Mucosa of descending colon (tissue), 3 donors: ENCODE results near the gene NTM. TPM values are rescaled to one million over a fixed set of nuclear protein-coding genes. Genes with fewer than 3 reads are reported as not detected.

Experiments used
- ATAC-seq: fragments of 200-7000 bp; cut with Tn5 transposase; one replicate; pipeline ENCODE4 v1.9.1; 2020; ENCODE audit warnings: mild to moderate bottlenecking, moderate library complexity
- DNase-seq, 3 donors: peaks; one replicate each; pipeline ENCODE4 v3.0.0-alpha.2; 2020
- H3K36me3 ChIP-seq: fragments of 200-600 bp; one replicate; pipeline ENCODE4 v1.8.0; 2021; ENCODE audit warnings: low read depth, mild to moderate bottlenecking
- H3K4me1 ChIP-seq: fragments of 200-600 bp; one replicate; pipeline ENCODE4 v1.8.0; 2021; ENCODE audit warnings: low read depth, mild to moderate bottlenecking
- H3K4me3 ChIP-seq: fragments of 200-600 bp; one replicate; pipeline ENCODE4 v1.8.0; 2021; ENCODE audit warnings: mild to moderate bottlenecking
- H3K9me3 ChIP-seq: fragments of 200-600 bp; one replicate; pipeline ENCODE4 v1.8.0; 2021; ENCODE audit warnings: mild to moderate bottlenecking
- intact Hi-C, 2 donors: fragments of 100-400 bp; cut with DNase I in 1 of 2; cut with micrococcal nuclease in 1 of 2; formaldehyde crosslinking; loops; one replicate each; pipeline versions ENCODE4 v1.11.0 to v1.11.1; 2022; cut with DNase I, micrococcal nuclease
- total RNA-seq, 3 donors: library from RNA; stranded (reverse); fragmentation: NEBNext Ultra II Directional in 2 of 3; extraction: Animal tissue kit (Norgen Biotek cat#: 25700) in 2 of 3; gene quantifications; one replicate each; pipeline versions ENCODE4 v1.2.1 to v1.2.4, GENCODE V29; 2021 to 2023
- TF ChIP-seq, protein P1 (sequence below): fragments of 200-600 bp; IDR thresholded peaks from one replicate; pipeline ENCODE4 v1.8.0; 2022; ENCODE audit warnings: antibody characterized with exemption, mild to moderate bottlenecking
- donor health status: DM: no; HTN: no; CAD: no; lungs with moderate emphysema.
- donor health status: DM: no; HTN: no; CAD: no.
- donor health status: DM: no; HTN: yes; CAD: no.

NTM gene
- total RNA-seq, 3 donors from 2014 or later = 0.64 to 7.7 (median 1.2) TPM

DNA sequence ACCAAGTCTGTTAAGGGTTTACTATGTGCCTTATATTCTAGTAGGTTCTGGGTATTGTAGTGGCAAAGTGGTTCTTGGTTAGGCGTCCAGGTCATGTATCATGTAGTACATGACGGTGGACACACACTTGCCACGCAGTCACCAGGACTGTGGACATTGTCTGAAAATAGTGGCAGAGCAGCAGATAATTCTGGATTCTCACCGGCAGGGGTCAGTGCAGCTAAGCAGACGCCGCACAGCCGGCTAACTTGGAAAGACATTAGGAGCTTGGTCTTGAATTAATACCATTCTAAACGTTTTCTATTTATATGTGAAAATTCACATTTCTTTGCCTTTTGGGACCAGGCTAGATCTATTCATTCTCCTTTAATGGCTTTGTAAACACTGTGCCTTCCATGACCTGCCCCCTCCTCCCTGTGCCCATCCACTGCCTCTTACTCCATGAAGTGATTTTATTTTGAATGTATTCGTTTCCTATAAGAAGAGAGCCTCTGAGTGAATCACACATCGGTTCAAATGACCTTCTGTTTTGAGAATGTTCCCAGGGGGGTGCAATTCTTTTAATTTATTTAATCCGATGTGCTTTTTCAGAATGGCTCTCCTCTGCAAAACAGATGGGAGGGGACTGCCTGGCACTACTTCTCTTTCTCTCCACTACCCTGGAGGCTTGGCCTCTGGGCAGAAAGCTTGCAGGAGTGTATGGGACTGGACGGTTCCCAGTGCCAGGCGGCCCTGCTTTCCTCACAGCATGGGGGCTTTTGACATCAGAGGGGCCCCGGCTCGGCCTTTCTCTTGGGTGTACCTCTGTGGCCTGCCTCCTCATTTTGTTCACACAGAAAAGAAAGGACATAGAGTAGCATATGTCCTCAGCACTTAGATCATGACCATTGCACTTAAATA, 378.0 kb downstream of the NTM start:
- Histone ChIP-seq H3K4me3 (no peak overlapping the region), H3K9me3 (no peaks in the 10 kb centered on the region), H3K36me3 (no peaks in the 10 kb centered on the region), H3K4me1 (no peaks in the 10 kb centered on the region)
- ATAC-seq (peak; percentile 61), DNase-seq (peak in 2 of 3 donors; percentile 43 to 59)
- intact Hi-C loops = no loop called here
- TF ChIP-seq, protein P1, sequence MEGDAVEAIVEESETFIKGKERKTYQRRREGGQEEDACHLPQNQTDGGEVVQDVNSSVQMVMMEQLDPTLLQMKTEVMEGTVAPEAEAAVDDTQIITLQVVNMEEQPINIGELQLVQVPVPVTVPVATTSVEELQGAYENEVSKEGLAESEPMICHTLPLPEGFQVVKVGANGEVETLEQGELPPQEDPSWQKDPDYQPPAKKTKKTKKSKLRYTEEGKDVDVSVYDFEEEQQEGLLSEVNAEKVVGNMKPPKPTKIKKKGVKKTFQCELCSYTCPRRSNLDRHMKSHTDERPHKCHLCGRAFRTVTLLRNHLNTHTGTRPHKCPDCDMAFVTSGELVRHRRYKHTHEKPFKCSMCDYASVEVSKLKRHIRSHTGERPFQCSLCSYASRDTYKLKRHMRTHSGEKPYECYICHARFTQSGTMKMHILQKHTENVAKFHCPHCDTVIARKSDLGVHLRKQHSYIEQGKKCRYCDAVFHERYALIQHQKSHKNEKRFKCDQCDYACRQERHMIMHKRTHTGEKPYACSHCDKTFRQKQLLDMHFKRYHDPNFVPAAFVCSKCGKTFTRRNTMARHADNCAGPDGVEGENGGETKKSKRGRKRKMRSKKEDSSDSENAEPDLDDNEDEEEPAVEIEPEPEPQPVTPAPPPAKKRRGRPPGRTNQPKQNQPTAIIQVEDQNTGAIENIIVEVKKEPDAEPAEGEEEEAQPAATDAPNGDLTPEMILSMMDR = peak; percentile 62

DNA sequence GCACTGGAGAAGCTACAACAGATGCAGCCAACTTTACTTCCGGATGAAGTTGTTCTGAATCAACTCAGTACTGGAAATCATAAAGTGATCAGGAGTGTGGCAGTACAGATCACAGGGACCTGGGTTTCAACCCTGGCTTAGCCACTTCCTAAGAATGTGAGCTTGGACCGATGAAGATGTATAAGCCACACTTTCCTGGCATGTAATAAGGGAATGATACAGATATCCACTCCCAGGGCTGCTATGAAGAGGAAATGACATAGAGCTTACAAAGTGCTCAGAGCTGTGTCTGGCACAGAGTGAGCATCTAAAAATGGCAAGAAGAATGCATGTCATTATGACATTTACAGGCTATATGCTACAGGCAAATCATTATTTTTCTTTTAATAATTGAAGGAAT, 378.7 kb downstream of the NTM start:
- Histone ChIP-seq H3K36me3 (no peaks in the 10 kb centered on the region), H3K4me3 (no peak overlapping the region), H3K9me3 (no peaks in the 10 kb centered on the region), H3K4me1 (no peaks in the 10 kb centered on the region)
- intact Hi-C loops = no loop called here
- DNase-seq (no peak), ATAC-seq (no peak)
- TF ChIP-seq, protein P1 = no peak

DNA sequence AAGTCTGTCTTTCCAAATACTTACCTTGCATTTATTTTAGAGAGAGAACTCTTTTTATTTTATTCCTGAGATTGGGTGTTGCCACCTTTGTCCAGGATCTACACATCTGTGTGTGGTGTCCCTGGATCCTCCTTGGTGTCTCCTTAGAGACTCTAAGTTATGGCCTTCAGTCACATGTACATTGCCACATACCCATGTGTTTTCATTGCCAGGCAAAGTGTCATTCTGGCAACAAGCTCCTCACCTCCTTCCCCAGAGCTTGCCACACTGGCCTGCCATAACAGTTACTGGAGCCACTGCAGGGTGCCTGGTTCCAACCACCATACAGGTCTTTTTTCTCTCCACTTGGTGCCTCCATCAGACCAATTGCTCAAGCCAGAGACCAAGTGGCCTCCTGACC, 379.7 kb downstream of the NTM start:
- Histone ChIP-seq H3K9me3 (no peaks in the 10 kb centered on the region), H3K36me3 (no peaks in the 10 kb centered on the region), H3K4me3 (no peak overlapping the region), H3K4me1 (no peaks in the 10 kb centered on the region)
- ATAC-seq = no peak
- intact Hi-C loops = no loop called here
- TF ChIP-seq, protein P1 = no peak
- DNase-seq = no peak

DNA sequence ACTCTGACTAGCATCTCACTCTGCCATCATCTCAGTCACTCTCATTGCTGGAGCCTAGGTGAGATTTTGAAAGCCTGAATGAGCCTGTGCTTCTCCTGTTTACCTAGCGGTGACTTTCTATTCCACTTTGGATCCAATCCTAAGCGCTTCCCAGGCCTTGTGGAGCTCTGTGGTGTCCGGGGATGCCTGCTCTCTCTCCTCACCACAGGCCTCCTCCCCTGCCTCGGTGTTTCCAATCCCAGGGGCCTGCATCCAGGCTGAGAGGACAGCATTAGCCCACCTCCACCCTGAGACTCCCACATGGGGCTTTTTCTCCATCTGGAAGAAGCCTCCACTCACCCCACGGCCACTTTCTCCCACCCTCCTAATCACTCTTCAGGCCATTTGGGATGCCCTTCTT, 380.3 kb downstream of the NTM start:
- Histone ChIP-seq H3K4me1 (no peaks in the 10 kb centered on the region), H3K36me3 (no peaks in the 10 kb centered on the region), H3K9me3 (no peaks in the 10 kb centered on the region), H3K4me3 (no peak overlapping the region)
- TF ChIP-seq, protein P1 = no peak
- DNase-seq = no peak
- no peak for ATAC-seq
- intact Hi-C loops = no loop called here

DNA sequence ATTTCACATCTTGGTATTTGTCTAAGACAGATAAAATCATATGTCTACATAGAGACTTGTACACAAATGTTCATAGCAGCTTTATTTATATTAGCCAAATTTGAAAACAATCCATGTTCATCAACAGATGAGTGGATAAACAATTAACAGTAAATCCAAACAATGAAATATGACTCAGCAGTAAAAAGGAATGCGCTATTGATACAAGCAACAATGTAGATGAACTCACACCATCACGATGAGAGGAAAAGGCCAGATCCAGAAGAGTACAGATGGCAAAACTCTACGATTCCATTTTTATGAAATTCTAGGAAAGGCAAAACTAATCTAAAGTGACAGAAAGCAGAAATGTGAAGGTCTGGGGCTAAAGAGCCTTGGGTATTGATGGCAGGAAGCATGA, 384.3 kb downstream of the NTM start:
- no peak for ATAC-seq
- TF ChIP-seq, protein P1 = no peak

More for the DNA sequence above, 384.3 kb downstream of the NTM start:
- intact Hi-C loops = no loop called here
- no peaks in the 10 kb centered on the region for H3K4me1 ChIP-seq
- H3K9me3 ChIP-seq = no peaks in the 10 kb centered on the region
- H3K4me3 ChIP-seq = no peak overlapping the region
- H3K36me3 ChIP-seq = no peaks in the 10 kb centered on the region
- DNase-seq = no peak
